MM.1S (cell line): ENCODE measurements around the gene NPHP1.
"Not testable (repeated sequence)": the region's sequence is repeated elsewhere in the genome, so short reads cannot be mapped to it uniquely, and the experiment has no call there.

Source experiments
- CTCF ChIP-seq: fragments of 300-600 bp; sonication (generic); IDR thresholded peaks from 2 replicates; pipeline ENCODE4 v1.5.1; 2016; ENCODE audit warnings: antibody characterized with exemption, low read length, mixed read lengths
- EZH2 ChIP-seq: fragments of 300-600 bp; sonication (generic); optimal IDR thresholded peaks from 2 replicates; pipeline ENCODE3; 2017; ENCODE audit warnings: low read depth, mild to moderate bottlenecking, antibody characterized with exemption, low read length, mixed read lengths
- EZH2phosphoT487 ChIP-seq: fragments of 300-600 bp; sonication (generic); IDR thresholded peaks from 2 replicates; pipeline ENCODE4 v1.6.1; 2018; ENCODE audit warnings: antibody characterized with exemption, low read length

- not testable (repeated sequence) for TF ChIP-seq CTCF, EZH2, EZH2phosphoT487
Observed at GRCh38 chr2:110190169-110190568, 14.6 kb downstream of the NPHP1 start.
